GM19043 (cell line): ENCODE results near the gene PARN.

ENCODE experiments used
- ATAC-seq: cut with Tn5 transposase; IDR thresholded peaks from one replicate; pipeline ENCODE4 v1.9.1; 2021; ENCODE audit warnings: low read depth; ENCODE audit not compliant: unreplicated experiment

The PARN gene

GRCh38 chr16:14531101-14531500, 99.0 kb downstream of the PARN start:
- no peak for ATAC-seq

- no peak for ATAC-seq
Measured at GRCh38 chr16:14530046-14530445, 100.0 kb downstream of the PARN start.

GRCh38 chr16:14529010-14529669, 100.9 kb downstream of the PARN start:
- no peak for ATAC-seq

GRCh38 chr16:14528306-14528705, 101.8 kb downstream of the PARN start:
- ATAC-seq = no peak

GRCh38 chr16:14527411-14528044, 102.5 kb downstream of the PARN start:
- ATAC-seq = no peak

- no peak for ATAC-seq
Measured at GRCh38 chr16:14525596-14525995, 104.5 kb downstream of the PARN start.

- ATAC-seq = no peak
Measured at GRCh38 chr16:14524979-14525378, 105.1 kb downstream of the PARN start.

GRCh38 chr16:14523632-14524031, 106.4 kb downstream of the PARN start:
- no peak for ATAC-seq

GRCh38 chr16:14522671-14523070, 107.4 kb downstream of the PARN start:
- no peak for ATAC-seq

GRCh38 chr16:14520753-14521152, 109.3 kb downstream of the PARN start:
- ATAC-seq = no peak

- ATAC-seq = no peak
Measured at GRCh38 chr16:14514967-14515366, 115.1 kb downstream of the PARN start.

GRCh38 chr16:14513389-14514107, 116.5 kb downstream of the PARN start:
- no peak for ATAC-seq

- no peak for ATAC-seq
Measured at GRCh38 chr16:14511800-14512135, 118.3 kb downstream of the PARN start.

GRCh38 chr16:14510939-14511799, 118.9 kb downstream of the PARN start:
- no peak for ATAC-seq

- no peak for ATAC-seq
Measured at GRCh38 chr16:14510581-14510938, 119.5 kb downstream of the PARN start.

GRCh38 chr16:14509675-14510132, 120.4 kb downstream of the PARN start:
- ATAC-seq = no peak

- ATAC-seq = no peak
Measured at GRCh38 chr16:14509055-14509454, 121.0 kb downstream of the PARN start.

GRCh38 chr16:14505846-14506245, 124.2 kb downstream of the PARN start:
- ATAC-seq = no peak

- peak; percentile 70 for ATAC-seq
Measured at GRCh38 chr16:14502932-14503741, 126.9 kb downstream of the PARN start.

GRCh38 chr16:14502256-14502875, 127.7 kb downstream of the PARN start:
- no peak for ATAC-seq
